HepG2 (cell line): ENCODE results near the gene TBC1D14. TPM values are rescaled to one million over a fixed set of nuclear protein-coding genes. Genes with fewer than 3 reads are reported as not detected.
A peak's percentile ranks its signal among the peaks of the same experiment; 100 is the strongest.

Experiments used
- ELF3 ChIP-seq: IDR thresholded peaks from 2 replicates; pipeline ENCODE4 v1.6.1; 2016; ENCODE audit warnings: missing genetic modification reagents, missing compliant biosample characterization
- FOXP1 ChIP-seq, 2 experiments: fragments of 450-650 bp in 1 of 2; IDR thresholded peaks; 2 replicates each; pipeline ENCODE4 v1.6.1; 2017 to 2018; ENCODE audit warnings: antibody characterized with exemption in 1 of 2
- HNF4A ChIP-seq: sonication (generic); formaldehyde crosslinking; IDR thresholded peaks from 2 replicates; pipeline ENCODE4 v1.4.0; 2020; ENCODE audit warnings: missing genetic modification reagents
- NFATC3 ChIP-seq: sonication (generic); formaldehyde crosslinking; IDR thresholded peaks from 2 replicates; pipeline ENCODE4 v1.5.1; 2020; ENCODE audit warnings: mild to moderate bottlenecking, missing genetic modification reagents
- NFRKB ChIP-seq: fragments of 450-650 bp; IDR thresholded peaks from 2 replicates; pipeline ENCODE4 v1.6.1; 2017
- SNAPC2 ChIP-seq: sonication (generic); formaldehyde crosslinking; IDR thresholded peaks from 2 replicates; pipeline ENCODE4 v1.8.1; 2022; ENCODE audit warnings: mild to moderate bottlenecking, missing genetic modification reagents
- XBP1 ChIP-seq: sonication (generic); formaldehyde crosslinking; IDR thresholded peaks from 2 replicates; pipeline ENCODE4 v1.5.0; 2020; ENCODE audit warnings: missing genetic modification reagents
- polyA plus RNA-seq, 8 experiments: library from polyadenylated mRNA; depleted of rRNA in 3 of 8; stranded (reverse) in 7 of 8; unstranded in 1 of 8; fragments of >200 nt; fragmentation: Illumina TruSeq in 4 of 8; extraction: Trizol in 4 of 8; gene quantifications; 2 replicates each; pipeline versions ENCODE4 v1.2.1 to v1.2.3, GENCODE V29; 2011 to 2016; ENCODE audit warnings: low read depth in 4 of 8, missing spikeins in 1 of 8, mixed read lengths in 1 of 8; ENCODE audit not compliant: insufficient read depth in 1 of 8
- total RNA-seq, 5 experiments: library from RNA; depleted of rRNA; stranded (reverse); fragments of >200 nt; fragmentation: Illumina TruSeq; extraction: Trizol; gene quantifications; 2 replicates each; pipeline ENCODE4 v1.2.3, GENCODE V29; 2016; ENCODE audit warnings: low read depth in 1 of 5
- TF ChIP-seq, protein P1 (sequence below): sonication (generic); formaldehyde crosslinking; IDR thresholded peaks from 2 replicates; pipeline ENCODE4 v1.5.0; 2020; ENCODE audit warnings: mild to moderate bottlenecking, missing genetic modification reagents, borderline replicate concordance
- TF ChIP-seq, protein P2 (sequence below): sonication (generic); formaldehyde crosslinking; IDR thresholded peaks from 2 replicates; pipeline ENCODE4 v1.4.0; 2020; ENCODE audit warnings: missing genetic modification reagents, borderline replicate concordance
- TF ChIP-seq, protein P3 (sequence below): sonication (generic); formaldehyde crosslinking; IDR thresholded peaks from 2 replicates; pipeline ENCODE4 v1.4.0; 2020; ENCODE audit warnings: missing genetic modification reagents, borderline replicate concordance

The TBC1D14 gene
- total and polyA plus RNA-seq, 2 of the 13 experiments (the other 11 are each of a cell fraction or from before 2014, with no cell fraction given) = 29.5 to 46.5 TPM

GRCh38 chr4:6893449-6894085 is 16.1 kb upstream of the TBC1D14 start (continued):
- TF ChIP-seq FOXP1 (IDR thresholded peaks at IDR 0.05) = no peak
- TF ChIP-seq FOXP1 (CRISPR knock-in tag; IDR thresholded peaks at IDR 0.05) = peak; percentile 85
- peak; percentile 82 for TF ChIP-seq SNAPC2 (CRISPR knock-in tag)
- TF ChIP-seq HNF4A (CRISPR knock-in tag) = peak; percentile 99
- TF ChIP-seq, protein P1, sequence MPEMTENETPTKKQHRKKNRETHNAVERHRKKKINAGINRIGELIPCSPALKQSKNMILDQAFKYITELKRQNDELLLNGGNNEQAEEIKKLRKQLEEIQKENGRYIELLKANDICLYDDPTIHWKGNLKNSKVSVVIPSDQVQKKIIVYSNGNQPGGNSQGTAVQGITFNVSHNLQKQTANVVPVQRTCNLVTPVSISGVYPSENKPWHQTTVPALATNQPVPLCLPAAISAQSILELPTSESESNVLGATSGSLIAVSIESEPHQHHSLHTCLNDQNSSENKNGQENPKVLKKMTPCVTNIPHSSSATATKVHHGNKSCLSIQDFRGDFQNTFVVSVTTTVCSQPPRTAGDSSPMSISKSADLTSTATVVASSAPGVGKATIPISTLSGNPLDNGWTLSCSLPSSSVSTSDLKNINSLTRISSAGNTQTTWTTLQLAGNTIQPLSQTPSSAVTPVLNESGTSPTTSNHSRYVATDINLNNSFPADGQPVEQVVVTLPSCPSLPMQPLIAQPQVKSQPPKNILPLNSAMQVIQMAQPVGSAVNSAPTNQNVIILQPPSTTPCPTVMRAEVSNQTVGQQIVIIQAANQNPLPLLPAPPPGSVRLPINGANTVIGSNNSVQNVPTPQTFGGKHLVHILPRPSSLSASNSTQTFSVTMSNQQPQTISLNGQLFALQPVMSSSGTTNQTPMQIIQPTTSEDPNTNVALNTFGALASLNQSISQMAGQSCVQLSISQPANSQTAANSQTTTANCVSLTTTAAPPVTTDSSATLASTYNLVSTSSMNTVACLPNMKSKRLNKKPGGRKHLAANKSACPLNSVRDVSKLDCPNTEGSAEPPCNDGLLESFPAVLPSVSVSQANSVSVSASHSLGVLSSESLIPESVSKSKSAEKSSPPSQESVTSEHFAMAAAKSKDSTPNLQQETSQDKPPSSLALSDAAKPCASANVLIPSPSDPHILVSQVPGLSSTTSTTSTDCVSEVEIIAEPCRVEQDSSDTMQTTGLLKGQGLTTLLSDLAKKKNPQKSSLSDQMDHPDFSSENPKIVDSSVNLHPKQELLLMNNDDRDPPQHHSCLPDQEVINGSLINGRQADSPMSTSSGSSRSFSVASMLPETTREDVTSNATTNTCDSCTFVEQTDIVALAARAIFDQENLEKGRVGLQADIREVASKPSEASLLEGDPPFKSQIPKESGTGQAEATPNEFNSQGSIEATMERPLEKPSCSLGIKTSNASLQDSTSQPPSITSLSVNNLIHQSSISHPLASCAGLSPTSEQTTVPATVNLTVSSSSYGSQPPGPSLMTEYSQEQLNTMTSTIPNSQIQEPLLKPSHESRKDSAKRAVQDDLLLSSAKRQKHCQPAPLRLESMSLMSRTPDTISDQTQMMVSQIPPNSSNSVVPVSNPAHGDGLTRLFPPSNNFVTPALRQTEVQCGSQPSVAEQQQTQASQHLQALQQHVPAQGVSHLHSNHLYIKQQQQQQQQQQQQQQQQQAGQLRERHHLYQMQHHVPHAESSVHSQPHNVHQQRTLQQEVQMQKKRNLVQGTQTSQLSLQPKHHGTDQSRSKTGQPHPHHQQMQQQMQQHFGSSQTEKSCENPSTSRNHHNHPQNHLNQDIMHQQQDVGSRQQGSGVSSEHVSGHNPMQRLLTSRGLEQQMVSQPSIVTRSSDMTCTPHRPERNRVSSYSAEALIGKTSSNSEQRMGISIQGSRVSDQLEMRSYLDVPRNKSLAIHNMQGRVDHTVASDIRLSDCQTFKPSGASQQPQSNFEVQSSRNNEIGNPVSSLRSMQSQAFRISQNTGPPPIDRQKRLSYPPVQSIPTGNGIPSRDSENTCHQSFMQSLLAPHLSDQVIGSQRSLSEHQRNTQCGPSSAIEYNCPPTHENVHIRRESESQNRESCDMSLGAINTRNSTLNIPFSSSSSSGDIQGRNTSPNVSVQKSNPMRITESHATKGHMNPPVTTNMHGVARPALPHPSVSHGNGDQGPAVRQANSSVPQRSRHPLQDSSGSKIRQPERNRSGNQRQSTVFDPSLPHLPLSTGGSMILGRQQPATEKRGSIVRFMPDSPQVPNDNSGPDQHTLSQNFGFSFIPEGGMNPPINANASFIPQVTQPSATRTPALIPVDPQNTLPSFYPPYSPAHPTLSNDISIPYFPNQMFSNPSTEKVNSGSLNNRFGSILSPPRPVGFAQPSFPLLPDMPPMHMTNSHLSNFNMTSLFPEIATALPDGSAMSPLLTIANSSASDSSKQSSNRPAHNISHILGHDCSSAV (CRISPR knock-in tag) = no peak
- peak; percentile 92 for TF ChIP-seq ELF3
- TF ChIP-seq, protein P2, sequence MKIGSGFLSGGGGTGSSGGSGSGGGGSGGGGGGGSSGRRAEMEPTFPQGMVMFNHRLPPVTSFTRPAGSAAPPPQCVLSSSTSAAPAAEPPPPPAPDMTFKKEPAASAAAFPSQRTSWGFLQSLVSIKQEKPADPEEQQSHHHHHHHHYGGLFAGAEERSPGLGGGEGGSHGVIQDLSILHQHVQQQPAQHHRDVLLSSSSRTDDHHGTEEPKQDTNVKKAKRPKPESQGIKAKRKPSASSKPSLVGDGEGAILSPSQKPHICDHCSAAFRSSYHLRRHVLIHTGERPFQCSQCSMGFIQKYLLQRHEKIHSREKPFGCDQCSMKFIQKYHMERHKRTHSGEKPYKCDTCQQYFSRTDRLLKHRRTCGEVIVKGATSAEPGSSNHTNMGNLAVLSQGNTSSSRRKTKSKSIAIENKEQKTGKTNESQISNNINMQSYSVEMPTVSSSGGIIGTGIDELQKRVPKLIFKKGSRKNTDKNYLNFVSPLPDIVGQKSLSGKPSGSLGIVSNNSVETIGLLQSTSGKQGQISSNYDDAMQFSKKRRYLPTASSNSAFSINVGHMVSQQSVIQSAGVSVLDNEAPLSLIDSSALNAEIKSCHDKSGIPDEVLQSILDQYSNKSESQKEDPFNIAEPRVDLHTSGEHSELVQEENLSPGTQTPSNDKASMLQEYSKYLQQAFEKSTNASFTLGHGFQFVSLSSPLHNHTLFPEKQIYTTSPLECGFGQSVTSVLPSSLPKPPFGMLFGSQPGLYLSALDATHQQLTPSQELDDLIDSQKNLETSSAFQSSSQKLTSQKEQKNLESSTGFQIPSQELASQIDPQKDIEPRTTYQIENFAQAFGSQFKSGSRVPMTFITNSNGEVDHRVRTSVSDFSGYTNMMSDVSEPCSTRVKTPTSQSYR (CRISPR knock-in tag) = peak; percentile 63; the same call in 1 of the 2 replicates
- no peak; the same call in 1 of the 2 replicates for TF ChIP-seq NFRKB
- TF ChIP-seq, protein P3, sequence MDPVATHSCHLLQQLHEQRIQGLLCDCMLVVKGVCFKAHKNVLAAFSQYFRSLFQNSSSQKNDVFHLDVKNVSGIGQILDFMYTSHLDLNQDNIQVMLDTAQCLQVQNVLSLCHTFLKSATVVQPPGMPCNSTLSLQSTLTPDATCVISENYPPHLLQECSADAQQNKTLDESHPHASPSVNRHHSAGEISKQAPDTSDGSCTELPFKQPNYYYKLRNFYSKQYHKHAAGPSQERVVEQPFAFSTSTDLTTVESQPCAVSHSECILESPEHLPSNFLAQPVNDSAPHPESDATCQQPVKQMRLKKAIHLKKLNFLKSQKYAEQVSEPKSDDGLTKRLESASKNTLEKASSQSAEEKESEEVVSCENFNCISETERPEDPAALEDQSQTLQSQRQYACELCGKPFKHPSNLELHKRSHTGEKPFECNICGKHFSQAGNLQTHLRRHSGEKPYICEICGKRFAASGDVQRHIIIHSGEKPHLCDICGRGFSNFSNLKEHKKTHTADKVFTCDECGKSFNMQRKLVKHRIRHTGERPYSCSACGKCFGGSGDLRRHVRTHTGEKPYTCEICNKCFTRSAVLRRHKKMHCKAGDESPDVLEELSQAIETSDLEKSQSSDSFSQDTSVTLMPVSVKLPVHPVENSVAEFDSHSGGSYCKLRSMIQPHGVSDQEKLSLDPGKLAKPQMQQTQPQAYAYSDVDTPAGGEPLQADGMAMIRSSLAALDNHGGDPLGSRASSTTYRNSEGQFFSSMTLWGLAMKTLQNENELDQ (CRISPR knock-in tag) = no peak
- TF ChIP-seq NFATC3 (CRISPR knock-in tag) = no peak
- TF ChIP-seq XBP1 (CRISPR knock-in tag) = 0 out of 2 replicates have a peak, but pooled peaks have one; percentile 64
